H1 (cell line): ENCODE measurements around the gene SDF2L1. TPM values are rescaled to one million over a fixed set of nuclear protein-coding genes. Genes with fewer than 3 reads are reported as not detected.
"Not testable (repeated sequence)": the region's sequence is repeated elsewhere in the genome, so short reads cannot be mapped to it uniquely, and the experiment has no call there.

Experiments
- CTCF ChIA-PET: fragments of 300-600 bp; sonication (Branson Sonifier 250); formaldehyde crosslinking; loops from one replicate; lab custom pipeline; 2021; ENCODE audit not compliant: partially characterized antibody; lab: Charles Lee
- POLR2A ChIA-PET: fragments of 300-600 bp; sonication (Branson Sonifier 250); formaldehyde crosslinking; loops from one replicate; lab custom pipeline; 2021; ENCODE audit warnings: inconsistent platforms; ENCODE audit not compliant: partially characterized antibody; lab: Charles Lee
- DNase-seq, 2 experiments: peaks; one replicate each; pipeline versions ENCODE4 v3.0.0 to v3.0.0-alpha.2; 2010 to 2022; ENCODE audit warnings: low spot score in 2 of 2, low read depth in 1 of 2, mixed read lengths in 1 of 2
- FAIRE-seq: peaks from 2 replicates; lab custom pipeline; 2011; peaks lifted over from hg19 to GRCh38; lab: Jason Lieb, UNC
- H2AFZ ChIP-seq: 2 replicates; pipeline ENCODE4 v1.8.1; 2012; ENCODE audit warnings: low read length, inconsistent platforms
- H2AK5ac ChIP-seq: 2 replicates; pipeline ENCODE4 v1.6.1; 2013; ENCODE audit warnings: low read depth, low read length
- H2BK120ac ChIP-seq: replicated peaks from 2 replicates; pipeline ENCODE3; 2013; ENCODE audit warnings: low read depth, low read length, inconsistent platforms
- H2BK12ac ChIP-seq: 2 replicates; pipeline ENCODE4 v1.6.1; 2013; ENCODE audit warnings: low read depth, low read length
- H2BK15ac ChIP-seq: 2 replicates; pipeline ENCODE4 v1.6.1; 2013; ENCODE audit warnings: low read length
- H2BK20ac ChIP-seq: 2 replicates; pipeline ENCODE4 v1.6.1; 2013; ENCODE audit warnings: low read length
- H2BK5ac ChIP-seq: 2 replicates; pipeline ENCODE4 v1.6.1; 2013; ENCODE audit warnings: low read depth, low read length
- H3K14ac ChIP-seq: 2 replicates; pipeline ENCODE4 v1.6.1; 2013; ENCODE audit warnings: inconsistent platforms; ENCODE audit not compliant: insufficient read length
- H3K18ac ChIP-seq: 2 replicates; pipeline ENCODE4 v1.6.1; 2013; ENCODE audit warnings: low read length; ENCODE audit errors: extremely low read depth
- H3K23ac ChIP-seq: 2 replicates; pipeline ENCODE4 v1.6.1; 2013; ENCODE audit warnings: inconsistent platforms; ENCODE audit not compliant: insufficient read length
- H3K23me2 ChIP-seq: 2 replicates; pipeline ENCODE4 v1.6.1; 2013; ENCODE audit warnings: low read depth, low read length
- H3K27ac ChIP-seq: 2 replicates; pipeline ENCODE4 v1.6.1; 2011; ENCODE audit warnings: low read depth, low read length, inconsistent platforms
- H3K27me3 ChIP-seq, 4 experiments: replicated peaks in 1 of 4; 1 replicate in 1 of 4; 2 replicates in 3 of 4; pipeline versions ENCODE4 v1.6.1 to v1.8.1; 2011 to 2013; ENCODE audit warnings: low read length in 3 of 4, mild to moderate bottlenecking in 3 of 4, inconsistent platforms in 2 of 4, mixed read lengths in 2 of 4, moderate library complexity in 1 of 4; ENCODE audit not compliant: control insufficient read depth in 3 of 4, insufficient read depth in 3 of 4; ENCODE audit errors: extremely low read depth in 1 of 4
- H3K36me3 ChIP-seq, 4 experiments: 2 replicates each; pipeline versions ENCODE4 v1.6.1 to v1.8.1; 2011 to 2013; ENCODE audit warnings: mild to moderate bottlenecking in 4 of 4, low read length in 3 of 4, moderate library complexity in 2 of 4, control low read depth in 1 of 4, inconsistent platforms in 1 of 4; ENCODE audit not compliant: insufficient read depth in 4 of 4, control insufficient read depth in 2 of 4
- H3K4ac ChIP-seq: replicated peaks from 2 replicates; pipeline ENCODE3; 2013; ENCODE audit warnings: low read length, low read depth, mixed read lengths, inconsistent platforms; ENCODE audit not compliant: insufficient read length
- H3K4me1 ChIP-seq, 4 experiments: replicated peaks in 1 of 4; 1 replicate in 1 of 4; 2 replicates in 3 of 4; pipeline versions ENCODE4 v1.6.1 to v1.8.1; 2011 to 2013; ENCODE audit warnings: low read length in 3 of 4, inconsistent platforms in 2 of 4, mixed read lengths in 1 of 4; ENCODE audit not compliant: insufficient read depth in 4 of 4, control insufficient read depth in 3 of 4
- H3K4me2 ChIP-seq, 2 experiments: 2 replicates each; pipeline versions ENCODE4 v1.6.1 to v1.8.1; 2011 to 2013; ENCODE audit warnings: low read depth in 2 of 2, low read length in 2 of 2, control low read depth in 1 of 2, inconsistent platforms in 1 of 2, mild to moderate bottlenecking in 1 of 2; ENCODE audit not compliant: insufficient read depth in 1 of 2
- H3K4me3 ChIP-seq, 4 experiments: fragments of 200-600, 300-600 bp in 1 of 4; sonication (generic), shearing (Covaris generic), sonication (Bioruptor Twin) in 1 of 4; 2 replicates each; pipeline versions ENCODE4 v1.5.1 to v1.8.1; 2011 to 2016; ENCODE audit warnings: low read length in 4 of 4, low read depth in 3 of 4, control low read depth in 2 of 4, inconsistent platforms in 2 of 4, mild to moderate bottlenecking in 2 of 4, mixed read lengths in 1 of 4, moderate library complexity in 1 of 4; ENCODE audit not compliant: insufficient read depth in 2 of 4; ENCODE audit errors: extremely low read depth in 1 of 4
- H3K56ac ChIP-seq: replicated peaks from 2 replicates; pipeline ENCODE3; 2013; ENCODE audit warnings: low read depth, mild to moderate bottlenecking, mixed read lengths, low read length, inconsistent platforms; ENCODE audit not compliant: insufficient read length
- H3K79me1 ChIP-seq: 2 replicates; pipeline ENCODE4 v1.6.1; 2013; ENCODE audit warnings: low read depth, low read length, control low read depth
- H3K79me2 ChIP-seq, 2 experiments: 2 replicates each; pipeline versions ENCODE4 v1.6.1 to v1.8.1; 2012 to 2013; ENCODE audit warnings: low read length in 2 of 2, mild to moderate bottlenecking in 2 of 2, inconsistent platforms in 1 of 2; ENCODE audit not compliant: insufficient read depth in 2 of 2, control insufficient read depth in 1 of 2
- H3K9ac ChIP-seq, 4 experiments: replicated peaks in 1 of 4; 1 replicate in 1 of 4; 2 replicates in 3 of 4; pipeline versions ENCODE4 v1.6.1 to v1.8.1; 2011 to 2013; ENCODE audit warnings: low read depth in 3 of 4, low read length in 3 of 4, control low read depth in 2 of 4, mild to moderate bottlenecking in 2 of 4, moderate library complexity in 2 of 4, inconsistent platforms in 1 of 4; ENCODE audit errors: extremely low read depth in 1 of 4
- H3K9me3 ChIP-seq, 2 experiments: 2 replicates each; pipeline versions ENCODE4 v1.6.1 to v1.8.1; 2012 to 2013; ENCODE audit warnings: mild to moderate bottlenecking in 2 of 2, moderate library complexity in 2 of 2, control low read depth in 1 of 2, inconsistent platforms in 1 of 2, low read depth in 1 of 2, low read length in 1 of 2, mixed read lengths in 1 of 2; ENCODE audit not compliant: insufficient read depth in 2 of 2
- H4K20me1 ChIP-seq, 2 experiments: replicated peaks in 1 of 2; 2 replicates each; pipeline versions ENCODE3 to v1.8.1; 2011 to 2013; ENCODE audit warnings: inconsistent platforms in 2 of 2, low read length in 2 of 2, mild to moderate bottlenecking in 1 of 2; ENCODE audit not compliant: insufficient read depth in 2 of 2, control insufficient read depth in 1 of 2
- H4K5ac ChIP-seq: 2 replicates; pipeline ENCODE4 v1.6.1; 2013; ENCODE audit warnings: low read length, low read depth, mixed read lengths, inconsistent platforms; ENCODE audit not compliant: insufficient read length
- H4K8ac ChIP-seq: 2 replicates; pipeline ENCODE4 v1.8.0; 2013; ENCODE audit warnings: mild to moderate bottlenecking, moderate library complexity, low read length, inconsistent platforms; ENCODE audit not compliant: insufficient read depth; ENCODE audit errors: extremely low read depth
- H4K91ac ChIP-seq: replicated peaks from 2 replicates; pipeline ENCODE3; 2013; ENCODE audit warnings: low read length, mixed read lengths, inconsistent platforms; ENCODE audit not compliant: insufficient read length
- ASH2L ChIP-seq: fragments of 200-600, 300-600 bp; sonication (generic); IDR thresholded peaks from one replicate; pipeline ENCODE4 v1.7.1; 2017; ENCODE audit warnings: low read length
- ATF2 ChIP-seq: IDR thresholded peaks from 2 replicates; pipeline ENCODE4 v1.6.1; 2012; ENCODE audit warnings: low read length, inconsistent platforms
- ATF3 ChIP-seq: IDR thresholded peaks from 2 replicates; pipeline ENCODE4 v1.6.1; 2011; ENCODE audit warnings: low read depth, mild to moderate bottlenecking, low read length; ENCODE audit not compliant: insufficient read depth
- BACH1 ChIP-seq: IDR thresholded peaks from 2 replicates; pipeline ENCODE4 v1.6.1; 2012; ENCODE audit warnings: low read length, improper control_type of control experiment
- JUN ChIP-seq: IDR thresholded peaks from 2 replicates; pipeline ENCODE4 v1.6.1; 2011; ENCODE audit warnings: low read depth, mild to moderate bottlenecking, improper control_type of control experiment, low read length
- RBBP5 ChIP-seq: IDR thresholded peaks from 2 replicates; pipeline ENCODE4 v1.7.1; 2012; ENCODE audit warnings: low read depth, mild to moderate bottlenecking, inconsistent platforms, low read length, moderate library complexity, borderline replicate concordance
- SAP30 ChIP-seq: fragments of 300-600 bp; sonication (generic); IDR thresholded peaks from 2 replicates; pipeline ENCODE4 v1.7.1; 2012; ENCODE audit warnings: low read length, moderate library complexity, mild to moderate bottlenecking, inconsistent platforms; ENCODE audit not compliant: insufficient read depth, insufficient replicate concordance
- SRF ChIP-seq: IDR thresholded peaks from 2 replicates; pipeline ENCODE4 v1.6.1; 2011; ENCODE audit warnings: mild to moderate bottlenecking, low read depth, low read length, moderate library complexity
- TBP ChIP-seq: IDR thresholded peaks from 2 replicates; pipeline ENCODE4 v1.6.1; 2011; ENCODE audit warnings: low read depth, low read length, improper control_type of control experiment
- ZNF274 ChIP-seq: IDR thresholded peaks from 2 replicates; pipeline ENCODE4 v1.7.0; 2012; ENCODE audit warnings: low read length, borderline replicate concordance; ENCODE audit errors: extremely low read depth
- WGBS, 2 experiments: shearing (Covaris generic) in 1 of 2; methylation state at CpG; one replicate each; pipeline versions ENCODE4 v1.1.6 to v1.1.7; 2013 to 2015; ENCODE audit warnings: low lambda C conversion rate in 2 of 2, mixed read lengths in 2 of 2, inconsistent platforms in 1 of 2, low coverage in 1 of 2, missing lambda C conversion rate in 1 of 2; ENCODE audit not compliant: insufficient replicate concordance in 2 of 2, insufficient coverage in 1 of 2, insufficient read length in 1 of 2; ENCODE audit errors: extremely low coverage in 1 of 2, missing lambda C conversion rate in 1 of 2; 5-methylcytosine and 5-hydroxymethylcytosine counted together
- polyA plus RNA-seq, 7 experiments: library from polyadenylated mRNA; depleted of rRNA in 3 of 7; stranded (reverse) in 5 of 7; unstranded in 2 of 7; fragments of >200 nt in 5 of 7; fragments of 200-250 nt in 2 of 7; gene quantifications; 1 replicate in 5 of 7; 2 replicates in 1 of 7; 4 replicates in 1 of 7; pipeline versions ENCODE4 v1.2.1 to v1.2.3, GENCODE V29; 2011 to 2013; ENCODE audit warnings: missing spikeins in 2 of 7, mixed read lengths in 2 of 7
- total RNA-seq: library from RNA; stranded (reverse); fragmentation: NEBNext Ultra II Directional; extraction: Animal tissue kit (Norgen Biotek cat#: 25700); gene quantifications from 2 replicates; pipeline ENCODE4 v1.2.1, GENCODE V29; 2021

Gene SDF2L1
- total and polyA plus RNA-seq, 2 of the 8 experiments (the other 6 are each of a cell fraction or from before 2014, with no cell fraction given) = 51.1 to 59.6 TPM

- TF ChIP-seq SAP30 (no peak), ASH2L (no peak), RBBP5 (no peak), ZNF274 (no peak), ATF3 (no peak), BACH1 (no peak), SRF (no peak), JUN (no peak), ATF2 (no peak), TBP (no peak)
- TF ChIP-seq, all 59 proteins: peak for 0
These were observed 5.4 kb upstream of the SDF2L1 start (continued) for GRCh38 chr22:21636629-21637218.

- H2BK12ac ChIP-seq, H3K4me2 ChIP-seq, H4K91ac ChIP-seq, H3K4me3 ChIP-seq, H3K14ac ChIP-seq, H4K5ac ChIP-seq, H3K27me3 ChIP-seq, H3K79me2 ChIP-seq, H3K4me1 ChIP-seq, H3K9me3 ChIP-seq, H4K8ac ChIP-seq, H3K9ac ChIP-seq, H3K23ac ChIP-seq, H2BK120ac ChIP-seq, H3K18ac ChIP-seq, H3K56ac ChIP-seq, H2AK5ac ChIP-seq, H3K4ac ChIP-seq, H3K79me1 ChIP-seq, H2BK20ac ChIP-seq, H3K23me2 ChIP-seq, H2BK5ac ChIP-seq, DNase-seq, H4K20me1 ChIP-seq, H3K36me3 ChIP-seq, H3K27ac ChIP-seq, H2BK15ac ChIP-seq, FAIRE-seq, H2AFZ ChIP-seq: not testable (repeated sequence)
- ChIA-PET POLR2A (interaction anchor here (1.3 kb wide), 1 partner anchor 12 kb away, joined by 3 read pairs; no protein-coding TSS in a partner anchor), CTCF (interaction anchor here (1.1 to 24.1 kb wide), 4 partner anchors 5 to 71 kb away, joined by 3 to 499 read pairs (median 252); partner anchors contain the start of genes CCDC116, SDF2L1 and YDJC)
- 94% methylated on average over 2 of the region's 2 CpGs; no CpG with 5 or more reads in 1 of the 2 experiments for WGBS, 2 experiments
These were observed 4.7 kb upstream of the SDF2L1 start for GRCh38 chr22:21637450-21637849.
